ENCODE measurements around the gene KLK3.
"Not testable (repeated sequence)": the region's sequence is repeated elsewhere in the genome, so short reads cannot be mapped to it uniquely, and the experiment has no call there.

KLK3 gene

DNA sequence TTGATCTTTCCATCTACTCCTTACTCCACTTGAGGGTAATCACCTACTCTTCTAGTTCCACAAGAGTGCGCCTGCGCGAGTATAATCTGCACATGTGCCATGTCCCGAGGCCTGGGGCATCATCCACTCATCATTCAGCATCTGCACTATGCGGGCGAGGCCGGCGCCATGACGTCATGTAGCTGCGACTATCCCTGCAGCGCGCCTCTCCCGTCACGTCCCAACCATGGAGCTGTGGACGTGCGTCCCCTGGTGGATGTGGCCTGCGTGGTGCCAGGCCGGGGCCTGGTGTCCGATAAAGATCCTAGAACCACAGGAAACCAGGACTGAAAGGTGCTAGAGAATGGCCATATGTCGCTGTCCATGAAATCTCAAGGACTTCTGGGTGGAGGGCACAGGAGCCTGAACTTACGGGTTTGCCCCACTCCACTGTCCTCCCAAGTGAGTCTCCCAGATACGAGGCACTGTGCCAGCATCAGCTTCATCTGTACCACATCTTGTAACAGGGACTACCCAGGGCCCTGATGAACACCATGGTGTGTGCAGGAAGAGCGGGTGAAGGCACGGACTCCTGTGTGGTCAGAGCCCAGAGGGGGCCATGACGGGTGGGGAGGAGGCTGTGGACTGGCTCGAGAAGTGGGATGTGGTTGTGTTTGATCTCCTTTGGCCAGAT lies 15.8 kb downstream of the KLK3 start:
- DNase-seq: no peak

DNA sequence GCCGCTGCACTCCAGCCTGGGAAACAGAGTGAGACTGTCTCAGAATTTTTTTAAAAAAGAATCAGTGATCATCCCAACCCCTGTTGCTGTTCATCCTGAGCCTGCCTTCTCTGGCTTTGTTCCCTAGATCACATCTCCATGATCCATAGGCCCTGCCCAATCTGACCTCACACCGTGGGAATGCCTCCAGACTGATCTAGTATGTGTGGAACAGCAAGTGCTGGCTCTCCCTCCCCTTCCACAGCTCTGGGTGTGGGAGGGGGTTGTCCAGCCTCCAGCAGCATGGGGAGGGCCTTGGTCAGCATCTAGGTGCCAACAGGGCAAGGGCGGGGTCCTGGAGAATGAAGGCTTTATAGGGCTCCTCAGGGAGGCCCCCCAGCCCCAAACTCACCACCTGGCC lies 18.3 kb downstream of the KLK3 start, which contains the start of gene KLK2:
Gene KLK2, plus strand, starts transcription at position 384 of the 400 bp plus-strand sequence. CDS start 35 bp downstream, outside the sequence.
- DNase-seq: no peak

DNA sequence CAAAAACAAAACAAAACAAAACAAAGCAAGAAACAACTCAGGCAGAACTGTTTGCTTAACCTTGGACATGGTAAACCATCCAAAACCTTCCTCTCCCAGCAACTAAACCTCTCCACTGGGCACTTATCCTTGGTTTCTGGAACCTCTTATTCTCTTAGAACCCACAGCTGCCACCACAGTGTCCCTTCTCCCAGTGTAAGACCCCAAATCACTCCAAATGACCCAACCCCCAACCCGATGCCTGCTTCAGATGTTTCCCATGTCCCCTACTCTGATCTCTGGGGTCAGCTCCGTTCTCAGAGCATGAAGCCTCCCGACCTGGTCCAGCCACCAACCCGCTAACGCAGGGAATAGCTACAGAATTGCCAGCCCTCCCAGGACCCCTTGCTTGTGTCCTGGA lies 19.5 kb downstream of the KLK3 start:
- no peak for DNase-seq

DNA sequence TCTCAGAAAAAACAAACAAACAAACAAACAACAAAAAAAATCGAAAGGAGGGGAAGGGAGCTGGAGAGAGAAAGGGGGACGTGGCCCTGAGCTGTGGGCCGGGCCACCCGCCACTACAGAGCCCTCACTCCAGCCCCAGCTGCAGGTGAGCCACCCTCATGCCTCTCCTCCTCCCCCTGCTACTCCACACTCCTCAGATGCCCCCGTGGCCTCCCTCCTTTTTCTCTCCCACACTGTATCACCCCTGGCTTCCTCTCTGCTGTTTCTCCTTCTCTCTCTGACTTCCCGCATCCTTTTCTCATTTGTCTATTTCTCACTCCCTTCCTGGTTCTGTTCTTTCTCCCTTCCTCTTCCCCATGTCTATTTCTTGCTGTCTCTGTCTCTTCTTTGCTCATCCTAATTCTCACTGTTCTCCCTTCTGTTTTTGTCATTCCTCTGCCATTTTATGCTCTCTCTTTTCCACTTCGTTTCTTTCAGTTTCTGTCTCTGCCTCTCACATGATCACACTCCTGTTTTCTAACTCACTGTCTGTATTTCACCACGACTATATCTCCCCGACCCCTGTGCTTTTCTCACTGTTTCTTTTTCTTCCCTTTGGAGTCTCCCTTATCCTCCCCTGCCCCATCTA lies 21.2 kb downstream of the KLK3 start:
- DNase-seq: no peak

DNA sequence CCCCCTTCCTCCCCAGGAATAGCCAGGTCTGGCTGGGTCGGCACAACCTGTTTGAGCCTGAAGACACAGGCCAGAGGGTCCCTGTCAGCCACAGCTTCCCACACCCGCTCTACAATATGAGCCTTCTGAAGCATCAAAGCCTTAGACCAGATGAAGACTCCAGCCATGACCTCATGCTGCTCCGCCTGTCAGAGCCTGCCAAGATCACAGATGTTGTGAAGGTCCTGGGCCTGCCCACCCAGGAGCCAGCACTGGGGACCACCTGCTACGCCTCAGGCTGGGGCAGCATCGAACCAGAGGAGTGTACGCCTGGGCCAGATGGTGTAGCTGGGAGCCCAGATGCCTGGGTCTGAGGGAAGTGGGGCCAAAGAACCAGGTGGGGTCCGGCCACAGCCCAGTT lies 21.7 kb downstream of the KLK3 start:
- no peak for DNase-seq

DNA sequence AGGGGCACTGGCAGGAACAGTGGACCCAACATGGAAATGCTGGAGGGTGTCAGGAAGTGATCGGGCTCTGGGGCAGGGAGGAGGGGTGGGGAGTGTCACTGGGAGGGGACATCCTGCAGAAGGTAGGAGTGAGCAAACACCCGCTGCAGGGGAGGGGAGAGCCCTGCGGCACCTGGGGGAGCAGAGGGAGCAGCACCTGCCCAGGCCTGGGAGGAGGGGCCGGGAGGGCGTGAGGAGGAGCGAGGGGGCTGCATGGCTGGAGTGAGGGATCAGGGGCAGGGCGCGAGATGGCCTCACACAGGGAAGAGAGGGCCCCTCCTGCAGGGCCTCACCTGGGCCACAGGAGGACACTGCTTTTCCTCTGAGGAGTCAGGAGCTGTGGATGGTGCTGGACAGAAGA lies 22.6 kb downstream of the KLK3 start:
- no peak for DNase-seq

DNA sequence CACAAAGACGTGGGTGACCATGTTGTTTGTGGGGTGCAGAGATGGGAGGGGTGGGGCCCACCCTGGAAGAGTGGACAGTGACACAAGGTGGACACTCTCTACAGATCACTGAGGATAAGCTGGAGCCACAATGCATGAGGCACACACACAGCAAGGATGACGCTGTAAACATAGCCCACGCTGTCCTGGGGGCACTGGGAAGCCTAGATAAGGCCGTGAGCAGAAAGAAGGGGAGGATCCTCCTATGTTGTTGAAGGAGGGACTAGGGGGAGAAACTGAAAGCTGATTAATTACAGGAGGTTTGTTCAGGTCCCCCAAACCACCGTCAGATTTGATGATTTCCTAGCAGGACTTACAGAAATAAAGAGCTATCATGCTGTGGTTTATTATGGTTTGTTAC lies 24.1 kb downstream of the KLK3 start:
- no peak for DNase-seq

DNA sequence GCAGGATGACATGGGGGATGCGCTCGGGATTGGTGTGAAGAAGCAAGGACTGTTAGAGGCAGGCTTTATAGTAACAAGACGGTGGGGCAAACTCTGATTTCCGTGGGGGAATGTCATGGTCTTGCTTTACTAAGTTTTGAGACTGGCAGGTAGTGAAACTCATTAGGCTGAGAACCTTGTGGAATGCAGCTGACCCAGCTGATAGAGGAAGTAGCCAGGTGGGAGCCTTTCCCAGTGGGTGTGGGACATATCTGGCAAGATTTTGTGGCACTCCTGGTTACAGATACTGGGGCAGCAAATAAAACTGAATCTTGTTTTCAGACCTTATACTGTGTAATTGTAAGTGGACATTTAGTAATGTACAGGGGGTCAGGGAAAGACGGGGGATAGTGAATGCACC lies 25.5 kb downstream of the KLK3 start:
- no peak for DNase-seq

DNA sequence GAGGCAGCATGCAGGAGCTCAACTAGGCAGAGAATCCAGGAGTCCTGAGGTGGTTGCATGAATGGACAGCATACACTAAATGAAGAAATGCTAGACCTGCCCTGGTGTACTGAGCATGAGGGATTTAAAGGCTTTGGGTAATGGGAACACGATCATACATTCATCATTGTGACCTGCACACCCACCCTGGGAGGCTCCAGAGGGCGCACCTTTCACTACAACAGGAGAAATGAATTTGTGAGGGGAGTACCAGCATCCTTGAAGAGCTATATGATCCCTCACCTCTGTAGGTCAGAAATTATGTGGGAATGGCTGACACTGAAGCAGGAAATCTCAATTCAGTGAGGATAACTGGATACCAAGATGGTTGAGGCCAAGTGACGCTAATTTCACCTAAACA lies 27.5 kb downstream of the KLK3 start:
- DNase-seq: no peak

DNA sequence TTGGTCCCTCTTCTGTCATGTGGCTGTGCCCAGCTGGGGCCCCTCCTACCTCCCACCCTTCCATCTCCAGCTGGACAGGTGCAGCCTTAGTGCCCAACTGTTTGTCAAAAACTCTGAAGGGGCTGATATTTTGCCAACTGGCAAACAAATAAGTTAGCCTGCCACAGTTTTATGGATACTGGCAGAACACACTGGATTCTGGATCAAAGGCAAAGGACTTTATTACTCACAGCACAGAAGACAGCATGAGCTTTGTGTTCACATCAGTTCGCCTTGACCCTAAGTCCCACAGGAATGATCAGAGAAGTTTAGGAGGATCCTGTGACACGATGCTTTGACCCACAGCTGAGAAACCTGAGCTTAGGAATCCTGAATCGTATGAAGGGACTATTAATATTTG lies 34.9 kb downstream of the KLK3 start:
- DNase-seq: no peak

DNA sequence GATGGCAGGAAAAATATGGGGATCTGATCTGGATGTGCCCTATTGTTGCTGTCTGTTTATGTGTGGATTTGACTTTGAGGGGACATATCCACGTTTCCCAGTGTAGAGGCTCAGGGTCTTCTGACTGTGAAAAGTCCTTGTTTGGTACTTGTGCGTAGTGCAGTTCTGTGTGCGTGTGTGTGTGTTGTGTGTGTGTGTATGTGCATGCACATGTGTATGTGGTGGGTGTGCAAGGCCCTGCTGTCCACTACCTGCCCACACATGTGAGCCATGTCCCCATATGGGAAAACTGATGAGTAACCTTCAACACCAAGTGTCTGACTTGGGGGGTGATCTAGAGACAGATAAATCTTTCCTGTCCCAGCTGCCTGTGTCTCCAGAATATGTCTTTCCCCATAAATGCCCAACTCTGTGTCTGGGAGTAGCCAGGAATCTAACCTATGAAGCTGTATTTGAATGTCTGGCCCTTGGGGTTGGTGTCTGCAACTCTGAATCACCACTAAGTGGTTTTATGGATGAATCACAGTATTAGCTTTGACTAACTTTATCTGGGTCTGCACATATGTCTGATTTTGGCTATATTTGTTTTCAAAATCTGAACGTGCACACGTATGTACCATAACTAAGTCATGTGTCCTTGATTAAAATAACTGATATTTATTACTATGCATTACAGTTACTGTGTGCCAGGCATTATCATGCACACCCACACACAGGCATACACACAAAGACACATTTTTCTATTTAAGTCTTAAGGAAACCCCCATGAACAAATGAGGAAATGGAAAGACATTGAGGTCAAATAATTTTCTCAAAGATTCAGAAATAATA lies 35.9 kb downstream of the KLK3 start:
- DNase-seq: no peak

DNA sequence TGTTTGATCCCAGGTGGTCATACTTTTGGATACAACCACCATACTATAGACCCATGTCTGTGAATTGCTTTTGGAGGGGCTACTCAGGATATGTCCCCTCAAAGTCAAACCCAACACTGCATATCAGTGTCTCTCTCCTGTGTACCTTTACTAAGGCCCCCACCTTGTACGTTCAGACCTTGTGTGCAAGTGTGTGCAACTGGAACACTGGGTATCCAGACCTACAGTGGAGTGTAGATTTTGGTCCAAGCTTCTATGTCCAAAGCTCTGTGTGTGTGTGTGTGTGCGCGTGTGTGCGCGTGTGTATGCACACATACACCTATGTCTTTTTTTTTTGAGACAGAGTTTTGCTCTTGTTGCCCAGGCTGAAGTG lies 36.5 kb downstream of the KLK3 start:
- DNase-seq: no peak

DNA sequence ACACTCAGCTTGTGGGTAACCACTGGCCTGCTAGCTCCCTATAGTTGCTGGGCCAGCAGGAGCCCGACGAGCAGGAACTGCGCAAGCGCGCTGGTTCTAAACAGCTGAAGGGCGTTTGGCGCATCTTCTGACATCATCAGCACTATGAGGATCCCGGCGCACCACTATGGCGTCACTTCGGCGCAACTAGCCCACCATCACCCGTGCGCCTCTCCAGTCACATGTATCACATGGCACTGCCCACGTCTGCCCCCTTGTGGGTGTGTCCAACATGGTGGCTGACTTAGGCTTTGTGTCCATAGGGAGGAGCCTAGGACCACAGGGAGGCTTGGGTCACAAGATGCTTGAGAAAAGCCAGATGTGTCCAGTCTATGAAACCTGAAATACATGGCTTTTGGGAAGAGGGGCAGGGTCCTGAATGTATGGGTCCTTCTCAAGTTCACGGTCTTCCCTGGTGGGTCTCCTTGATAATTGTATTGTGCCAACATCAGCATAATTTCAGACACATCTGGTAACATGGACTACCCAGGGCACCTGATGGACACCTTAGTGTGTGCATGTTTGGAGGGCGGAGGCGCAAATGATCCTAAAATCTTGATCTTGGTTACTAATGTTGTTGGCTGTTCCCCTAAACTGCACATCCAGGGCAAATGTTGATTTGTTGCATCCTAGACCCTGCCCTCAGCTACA lies 38.5 kb downstream of the KLK3 start:
- no peak for DNase-seq

DNA sequence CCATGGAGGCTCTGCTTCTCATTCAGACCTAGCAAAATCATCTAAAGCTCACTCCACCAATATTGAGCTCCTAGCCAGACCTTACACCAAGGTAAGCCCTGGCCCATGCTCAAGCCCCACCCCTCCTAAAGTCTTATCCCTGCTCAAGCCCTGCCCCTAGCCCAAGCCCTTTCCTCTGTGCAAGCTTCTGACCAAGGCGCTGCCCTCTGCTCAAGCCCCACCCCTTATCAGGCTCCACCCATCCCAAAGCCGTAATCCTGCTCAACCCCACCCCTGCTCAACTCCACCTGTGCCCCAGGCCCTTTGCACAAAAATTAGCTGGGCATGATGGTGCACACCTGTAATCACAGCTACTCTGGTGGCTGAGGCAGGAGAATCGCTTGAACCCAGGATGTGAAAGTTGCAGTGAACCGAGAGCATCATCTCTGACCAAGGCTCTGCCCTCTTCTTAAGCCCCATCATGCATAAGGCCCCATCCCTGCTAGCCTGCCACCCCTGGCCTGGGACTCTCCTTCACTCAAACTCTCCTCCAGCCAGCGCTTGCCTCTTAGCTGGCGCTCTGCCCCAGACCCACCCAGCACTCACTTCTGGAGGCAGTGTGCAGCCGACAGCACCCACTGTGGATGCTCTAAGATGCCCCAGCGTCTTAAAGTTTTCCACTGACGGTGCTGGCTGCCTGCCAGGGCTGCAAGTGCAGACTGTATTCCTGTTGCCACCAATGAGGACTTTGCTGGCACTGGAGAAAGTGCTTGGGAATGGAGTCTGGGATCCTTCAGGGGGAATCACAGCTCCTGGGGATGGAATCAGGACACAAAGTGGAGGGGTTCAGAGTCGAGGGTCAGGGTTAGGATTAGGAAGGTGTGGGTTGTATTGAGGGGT lies 40.0 kb downstream of the KLK3 start:
- no peak for DNase-seq

DNA sequence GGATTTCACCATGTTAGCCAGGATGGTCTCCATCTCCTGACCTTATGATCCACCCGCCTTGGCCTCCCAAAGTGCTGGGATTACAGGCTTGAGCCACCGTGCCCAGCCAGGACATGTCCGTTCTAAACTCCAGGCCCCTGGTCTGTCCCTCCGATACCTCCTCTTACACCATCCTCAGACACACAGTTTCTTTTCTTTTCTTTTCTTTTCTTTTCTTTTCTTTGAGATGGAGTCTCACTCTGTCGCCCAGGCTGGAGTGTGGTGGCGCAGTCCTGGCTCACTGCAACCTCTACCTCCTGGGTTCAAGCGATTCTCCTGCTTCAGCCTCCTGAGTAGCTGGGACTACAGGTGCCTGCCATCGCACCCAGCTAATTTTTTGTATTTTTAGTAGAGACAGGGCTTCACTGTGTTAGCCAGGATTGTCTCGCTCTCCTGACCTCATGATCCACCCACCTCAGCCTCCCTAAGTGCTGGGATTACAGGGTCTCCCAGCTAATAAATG lies 41.4 kb downstream of the KLK3 start:
- not testable (repeated sequence) for DNase-seq

DNA sequence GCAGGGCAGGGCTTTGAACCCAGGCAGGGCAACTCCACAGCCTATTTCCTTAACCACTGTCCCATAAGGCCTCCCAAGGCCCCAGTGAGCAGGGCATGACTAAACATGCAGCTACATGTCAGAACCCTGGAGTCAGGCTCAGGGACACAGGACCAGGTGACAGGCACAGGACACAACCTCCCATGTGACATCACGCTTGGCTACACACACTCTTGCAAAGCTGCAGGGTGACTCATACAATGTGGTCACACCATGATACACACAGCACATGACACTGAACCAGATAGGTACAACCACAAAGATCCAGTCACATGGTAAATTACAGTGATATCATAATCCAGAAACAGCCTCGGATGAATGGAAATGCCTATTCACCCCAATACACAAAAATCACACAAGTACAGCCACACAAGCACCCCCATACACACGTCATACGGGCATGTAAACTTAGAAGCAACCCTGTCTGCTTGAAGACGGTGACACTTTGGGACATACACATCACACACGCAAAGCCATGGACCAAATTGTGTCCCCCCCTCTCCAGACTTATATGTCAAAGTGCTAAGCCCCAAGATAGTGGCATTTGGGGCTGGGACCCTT lies 42.0 kb downstream of the KLK3 start:
- DNase-seq: no peak

DNA sequence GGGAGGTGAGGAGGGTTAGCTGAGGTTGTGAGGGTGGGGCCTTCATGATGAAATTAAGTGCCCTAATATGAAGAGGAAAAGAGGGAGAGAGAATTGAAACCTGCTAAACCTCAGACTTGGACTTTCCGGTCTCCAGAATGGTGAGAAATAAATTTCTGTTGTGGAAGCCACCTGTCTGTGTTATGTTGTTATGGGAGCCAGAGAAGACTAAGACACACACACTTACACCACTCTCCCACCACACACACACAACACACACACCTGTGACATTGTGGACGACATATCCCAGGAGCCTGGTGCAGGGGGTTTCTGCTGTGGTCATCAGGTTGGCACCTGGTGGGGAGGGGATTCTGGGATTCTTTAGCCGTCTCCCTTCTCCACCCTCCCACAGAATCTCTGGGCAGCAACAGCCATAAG lies 42.5 kb downstream of the KLK3 start:
- no peak for DNase-seq

DNA sequence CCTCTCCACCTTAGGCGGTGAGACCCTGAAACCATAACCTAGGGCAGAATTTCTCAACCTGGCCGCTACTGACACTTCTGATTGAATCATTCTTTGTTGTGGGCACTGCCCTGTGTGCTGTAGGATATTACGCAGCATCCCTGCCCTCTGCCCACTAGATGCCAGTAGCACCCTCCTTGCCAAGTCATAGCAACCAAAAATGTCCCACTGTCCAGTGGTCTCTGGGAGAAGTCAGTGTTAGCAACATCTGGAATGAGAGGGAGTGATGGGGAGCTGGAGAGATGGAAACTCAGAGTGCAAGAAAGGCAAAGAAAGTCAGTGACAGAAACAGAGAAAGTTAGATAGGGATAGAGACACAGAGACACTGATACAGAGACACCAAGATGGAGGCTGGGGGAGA lies 42.9 kb downstream of the KLK3 start:
- DNase-seq: no peak

DNA sequence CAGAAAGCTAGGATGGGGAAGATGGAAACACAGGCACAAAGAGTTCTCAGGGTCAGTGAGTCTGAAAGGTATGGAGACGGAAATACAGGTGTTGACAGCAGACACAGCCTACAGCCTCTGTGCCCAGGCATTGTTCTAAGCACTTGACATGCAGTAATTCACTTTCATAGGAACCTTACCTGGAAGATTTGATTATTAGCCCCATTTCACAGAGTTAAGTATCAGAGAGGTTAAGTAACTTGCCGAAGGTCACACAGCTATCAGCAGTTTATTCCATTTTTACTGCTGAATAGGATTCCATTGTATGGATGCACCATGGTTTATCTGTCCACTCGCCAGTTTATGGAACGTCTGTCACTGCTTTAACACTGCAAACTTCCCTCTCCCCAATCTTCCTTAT lies 43.3 kb downstream of the KLK3 start:
- no peak for DNase-seq

DNA sequence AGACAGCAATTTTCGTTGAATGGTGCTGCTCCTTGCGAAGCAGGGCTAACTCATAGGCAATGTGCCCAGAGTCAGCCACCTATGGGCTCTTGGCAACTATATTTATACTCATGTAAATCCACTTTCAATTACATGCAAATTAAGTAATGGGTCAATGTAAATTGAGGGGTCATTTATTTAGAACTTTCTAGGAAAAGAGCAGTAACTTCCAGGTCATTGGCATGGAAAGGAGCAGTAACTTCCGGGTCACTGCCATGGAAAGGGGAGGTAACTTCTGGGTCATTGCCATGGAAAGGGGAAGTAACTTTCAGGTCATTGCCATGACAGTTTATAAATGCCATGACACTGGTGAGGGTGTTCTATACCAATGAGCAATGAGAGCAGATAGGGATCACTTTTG lies 44.9 kb downstream of the KLK3 start:
- no peak for DNase-seq

DNA sequence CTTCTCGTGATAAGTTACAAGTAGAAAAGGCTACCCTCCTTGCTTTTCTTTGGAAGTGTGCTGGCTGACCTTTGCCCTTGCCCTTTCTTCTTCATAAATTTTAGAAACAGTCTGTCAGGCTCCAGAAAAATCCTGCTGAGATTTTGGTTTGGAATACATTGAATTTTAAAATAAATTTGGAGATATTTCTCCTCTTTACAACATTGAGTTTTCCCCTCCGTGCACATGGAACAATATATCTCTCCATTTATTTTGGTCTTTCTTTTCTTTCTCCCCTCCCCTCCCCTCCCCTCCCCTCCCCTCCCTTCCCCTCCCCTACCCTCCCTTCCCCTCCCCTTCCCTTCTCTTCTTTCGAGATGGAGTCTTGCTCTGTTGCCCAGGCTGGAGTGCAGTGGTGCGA lies 47.9 kb downstream of the KLK3 start:
- DNase-seq: no peak

DNA sequence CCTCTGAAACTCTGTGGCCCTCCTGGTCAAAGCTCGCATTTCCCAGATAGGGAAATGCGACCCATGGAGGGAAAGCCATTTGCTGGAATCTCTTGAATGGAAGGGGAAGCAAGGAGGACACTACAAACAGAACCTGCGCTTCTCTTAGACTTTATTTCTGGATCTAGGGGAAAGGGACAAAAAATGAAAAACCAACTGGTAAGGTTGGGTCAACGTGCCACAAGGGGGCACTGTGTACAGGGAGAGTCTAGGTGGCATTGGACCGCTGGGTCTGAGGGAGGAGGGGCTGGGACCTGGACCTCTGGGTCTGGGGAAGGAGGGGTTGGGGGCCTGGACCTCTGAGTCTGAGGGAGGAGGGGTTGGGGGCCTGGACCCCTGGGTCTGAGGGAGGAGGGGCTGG lies 51.5 kb downstream of the KLK3 start:
- DNase-seq: no peak
